HL-60 (cell line): Measurements from ENCODE around the gene ACSL6.

Source experiments
- DNase-seq, 2 experiments: peaks; one replicate each; pipeline ENCODE4 v3.0.0-alpha.2; 2010 to 2020; ENCODE audit warnings: low read depth in 1 of 2, low spot score in 1 of 2
- H3K27ac ChIP-seq: fragments of 250-450 bp; sonication (Bioruptor Pico); replicated peaks from 2 replicates; pipeline ENCODE4 v1.5.1; 2020; ENCODE audit warnings: mild to moderate bottlenecking, moderate library complexity
- H3K27me3 ChIP-seq: fragments of 250-450 bp; sonication (Bioruptor Pico); 2 replicates; pipeline ENCODE4 v1.5.1; 2021; ENCODE audit warnings: mild to moderate bottlenecking, moderate library complexity; ENCODE audit not compliant: insufficient read depth, poor library complexity, severe bottlenecking
- H3K4me3 ChIP-seq: replicated peaks from 2 replicates; pipeline ENCODE4 v1.5.1; 2011; ENCODE audit warnings: mild to moderate bottlenecking, control low read depth, low read length; ENCODE audit not compliant: insufficient read depth
- GABPA ChIP-seq: IDR thresholded peaks from 2 replicates; pipeline ENCODE4 v1.6.1; 2012; ENCODE audit warnings: low read depth
- POLR2AphosphoS5 ChIP-seq: IDR thresholded peaks from 2 replicates; pipeline ENCODE4 v1.6.1; 2012; ENCODE audit warnings: low read depth
- SPI1 ChIP-seq: IDR thresholded peaks from 2 replicates; pipeline ENCODE4 v1.6.1; 2012; ENCODE audit warnings: low read depth, mild to moderate bottlenecking, borderline replicate concordance
- TF ChIP-seq, protein P1 (sequence below): IDR thresholded peaks from 2 replicates; pipeline ENCODE4 v1.6.1; 2012; ENCODE audit warnings: low read depth; ENCODE audit not compliant: insufficient replicate concordance
- TF ChIP-seq, protein P2 (sequence below): IDR thresholded peaks from one replicate; pipeline ENCODE4 v1.5.1; 2011; ENCODE audit warnings: low read length, control low read depth, inconsistent platforms; ENCODE audit not compliant: insufficient read depth

ACSL6 gene

GRCh38 chr5:132009706-132010405 is 1.6 kb downstream of the ACSL6 start:
- no peak for DNase-seq
- H3K27ac ChIP-seq, result no peak overlapping the region
- no peak overlapping the region for H3K4me3 ChIP-seq
- no peaks in the 10 kb centered on the region for H3K27me3 ChIP-seq
- no peak for TF ChIP-seq GABPA
- TF ChIP-seq, protein P1, sequence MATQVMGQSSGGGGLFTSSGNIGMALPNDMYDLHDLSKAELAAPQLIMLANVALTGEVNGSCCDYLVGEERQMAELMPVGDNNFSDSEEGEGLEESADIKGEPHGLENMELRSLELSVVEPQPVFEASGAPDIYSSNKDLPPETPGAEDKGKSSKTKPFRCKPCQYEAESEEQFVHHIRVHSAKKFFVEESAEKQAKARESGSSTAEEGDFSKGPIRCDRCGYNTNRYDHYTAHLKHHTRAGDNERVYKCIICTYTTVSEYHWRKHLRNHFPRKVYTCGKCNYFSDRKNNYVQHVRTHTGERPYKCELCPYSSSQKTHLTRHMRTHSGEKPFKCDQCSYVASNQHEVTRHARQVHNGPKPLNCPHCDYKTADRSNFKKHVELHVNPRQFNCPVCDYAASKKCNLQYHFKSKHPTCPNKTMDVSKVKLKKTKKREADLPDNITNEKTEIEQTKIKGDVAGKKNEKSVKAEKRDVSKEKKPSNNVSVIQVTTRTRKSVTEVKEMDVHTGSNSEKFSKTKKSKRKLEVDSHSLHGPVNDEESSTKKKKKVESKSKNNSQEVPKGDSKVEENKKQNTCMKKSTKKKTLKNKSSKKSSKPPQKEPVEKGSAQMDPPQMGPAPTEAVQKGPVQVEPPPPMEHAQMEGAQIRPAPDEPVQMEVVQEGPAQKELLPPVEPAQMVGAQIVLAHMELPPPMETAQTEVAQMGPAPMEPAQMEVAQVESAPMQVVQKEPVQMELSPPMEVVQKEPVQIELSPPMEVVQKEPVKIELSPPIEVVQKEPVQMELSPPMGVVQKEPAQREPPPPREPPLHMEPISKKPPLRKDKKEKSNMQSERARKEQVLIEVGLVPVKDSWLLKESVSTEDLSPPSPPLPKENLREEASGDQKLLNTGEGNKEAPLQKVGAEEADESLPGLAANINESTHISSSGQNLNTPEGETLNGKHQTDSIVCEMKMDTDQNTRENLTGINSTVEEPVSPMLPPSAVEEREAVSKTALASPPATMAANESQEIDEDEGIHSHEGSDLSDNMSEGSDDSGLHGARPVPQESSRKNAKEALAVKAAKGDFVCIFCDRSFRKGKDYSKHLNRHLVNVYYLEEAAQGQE, result no peak
- TF ChIP-seq POLR2AphosphoS5, result no peak
- TF ChIP-seq, protein P2, sequence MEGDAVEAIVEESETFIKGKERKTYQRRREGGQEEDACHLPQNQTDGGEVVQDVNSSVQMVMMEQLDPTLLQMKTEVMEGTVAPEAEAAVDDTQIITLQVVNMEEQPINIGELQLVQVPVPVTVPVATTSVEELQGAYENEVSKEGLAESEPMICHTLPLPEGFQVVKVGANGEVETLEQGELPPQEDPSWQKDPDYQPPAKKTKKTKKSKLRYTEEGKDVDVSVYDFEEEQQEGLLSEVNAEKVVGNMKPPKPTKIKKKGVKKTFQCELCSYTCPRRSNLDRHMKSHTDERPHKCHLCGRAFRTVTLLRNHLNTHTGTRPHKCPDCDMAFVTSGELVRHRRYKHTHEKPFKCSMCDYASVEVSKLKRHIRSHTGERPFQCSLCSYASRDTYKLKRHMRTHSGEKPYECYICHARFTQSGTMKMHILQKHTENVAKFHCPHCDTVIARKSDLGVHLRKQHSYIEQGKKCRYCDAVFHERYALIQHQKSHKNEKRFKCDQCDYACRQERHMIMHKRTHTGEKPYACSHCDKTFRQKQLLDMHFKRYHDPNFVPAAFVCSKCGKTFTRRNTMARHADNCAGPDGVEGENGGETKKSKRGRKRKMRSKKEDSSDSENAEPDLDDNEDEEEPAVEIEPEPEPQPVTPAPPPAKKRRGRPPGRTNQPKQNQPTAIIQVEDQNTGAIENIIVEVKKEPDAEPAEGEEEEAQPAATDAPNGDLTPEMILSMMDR, result no peak
- no peak for TF ChIP-seq SPI1

DNA sequence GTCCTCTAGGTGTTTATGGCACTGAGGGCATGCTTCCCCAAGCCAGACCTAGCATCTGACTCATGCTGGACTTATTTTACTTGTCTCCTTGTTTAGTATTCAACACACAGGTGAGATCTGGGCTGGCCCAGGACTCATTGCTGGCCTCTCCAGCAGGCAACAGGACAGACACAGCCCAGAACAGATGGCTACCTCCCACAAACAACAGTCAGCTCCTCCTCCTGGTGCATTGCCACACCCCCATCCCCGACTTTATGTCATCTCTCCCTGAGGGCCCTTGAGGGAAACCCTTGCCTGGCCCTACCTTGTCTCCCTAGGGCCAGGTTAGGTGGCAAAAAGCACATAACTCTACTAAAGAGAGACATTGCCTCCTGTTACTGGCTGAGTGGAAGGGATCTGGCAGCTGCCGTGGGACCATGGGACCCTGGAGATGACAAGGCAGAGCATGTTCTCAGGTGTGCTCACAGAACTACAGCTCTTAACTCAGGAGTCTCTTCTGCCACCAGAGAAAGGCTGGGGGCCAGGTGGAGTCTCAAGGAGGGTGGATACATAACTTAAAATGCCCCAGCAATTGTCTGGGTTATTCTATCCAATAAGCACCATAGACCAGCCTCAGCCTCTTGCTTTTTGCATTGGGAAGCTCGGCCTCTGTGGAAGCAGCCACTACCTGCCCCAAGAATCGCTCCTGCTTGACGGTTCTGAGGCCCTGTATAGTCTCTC is 2.3 kb downstream of the ACSL6 start:
- DNase-seq, result no peak
- Histone ChIP-seq H3K27me3 (no peaks in the 10 kb centered on the region), H3K4me3 (no peak overlapping the region), H3K27ac (no peak overlapping the region)
- TF ChIP-seq POLR2AphosphoS5 (no peak), SPI1 (no peak)
- TF ChIP-seq, protein P2, result no peak
- TF ChIP-seq, protein P1, result no peak

GRCh38 chr5:132008163-132008473 is 3.3 kb downstream of the ACSL6 start:
- Histone ChIP-seq H3K27me3 (no peaks in the 10 kb centered on the region), H3K27ac (no peak overlapping the region), H3K4me3 (no peak overlapping the region)
- DNase-seq, result no peak
- TF ChIP-seq GABPA, result no peak
- no peak for TF ChIP-seq POLR2AphosphoS5
- TF ChIP-seq, protein P1, result no peak
- TF ChIP-seq, protein P2, result no peak
- no peak for TF ChIP-seq SPI1
